OCI-LY1 (cell line): ENCODE data around the gene AGAP1.

ENCODE experiments used
- CTCF ChIP-seq: fragments of 200-600 bp; sonication (generic), shearing (Covaris generic); IDR thresholded peaks from 2 replicates; pipeline ENCODE4 v1.5.1; 2017; ENCODE audit warnings: mild to moderate bottlenecking, antibody characterized with exemption, low read length, moderate library complexity, mixed read lengths
- EZH2 ChIP-seq: fragments of 200-600 bp; sonication (generic), shearing (Covaris generic); IDR thresholded peaks from 2 replicates; pipeline ENCODE4 v1.8.0; 2017; ENCODE audit warnings: borderline replicate concordance, mixed run types, mild to moderate bottlenecking, antibody characterized with exemption, low read length, moderate library complexity, mixed read lengths

- TF ChIP-seq CTCF (no peak), EZH2 (no peak)
Observed at GRCh38 chr2:236082061-236082460, 588.2 kb downstream of the AGAP1 start.
